ENCODE data around the gene TAF11L13.

Gene TAF11L13

DNA sequence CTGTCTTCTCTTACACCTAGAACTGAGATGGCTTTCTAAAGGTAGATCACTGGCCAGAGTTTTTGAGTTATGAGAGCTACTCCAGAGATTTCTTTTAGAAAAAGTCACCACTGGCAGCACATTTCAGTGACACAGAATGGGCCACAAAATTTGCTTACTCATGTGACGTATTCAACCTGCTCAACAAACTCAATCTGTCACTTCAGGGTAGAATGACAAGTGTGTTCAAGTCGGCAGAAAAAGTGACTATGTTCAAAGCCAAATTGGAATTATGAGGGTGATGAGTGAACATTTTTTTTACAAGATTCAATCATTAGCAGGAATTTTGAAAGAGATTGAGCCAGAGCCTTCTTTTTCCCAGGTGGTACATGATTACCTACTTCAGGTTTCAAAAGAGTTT is 48.8 kb downstream of the TAF11L13 start:
- DNase-seq: no peak
